ENCODE data around the gene EFTUD2. TPM values are rescaled to one million over a fixed set of nuclear protein-coding genes. Genes with fewer than 3 reads are reported as not detected.

The EFTUD2 gene
- total RNA-seq, 1 experiment from 2014 or later, result 162 TPM

DNA sequence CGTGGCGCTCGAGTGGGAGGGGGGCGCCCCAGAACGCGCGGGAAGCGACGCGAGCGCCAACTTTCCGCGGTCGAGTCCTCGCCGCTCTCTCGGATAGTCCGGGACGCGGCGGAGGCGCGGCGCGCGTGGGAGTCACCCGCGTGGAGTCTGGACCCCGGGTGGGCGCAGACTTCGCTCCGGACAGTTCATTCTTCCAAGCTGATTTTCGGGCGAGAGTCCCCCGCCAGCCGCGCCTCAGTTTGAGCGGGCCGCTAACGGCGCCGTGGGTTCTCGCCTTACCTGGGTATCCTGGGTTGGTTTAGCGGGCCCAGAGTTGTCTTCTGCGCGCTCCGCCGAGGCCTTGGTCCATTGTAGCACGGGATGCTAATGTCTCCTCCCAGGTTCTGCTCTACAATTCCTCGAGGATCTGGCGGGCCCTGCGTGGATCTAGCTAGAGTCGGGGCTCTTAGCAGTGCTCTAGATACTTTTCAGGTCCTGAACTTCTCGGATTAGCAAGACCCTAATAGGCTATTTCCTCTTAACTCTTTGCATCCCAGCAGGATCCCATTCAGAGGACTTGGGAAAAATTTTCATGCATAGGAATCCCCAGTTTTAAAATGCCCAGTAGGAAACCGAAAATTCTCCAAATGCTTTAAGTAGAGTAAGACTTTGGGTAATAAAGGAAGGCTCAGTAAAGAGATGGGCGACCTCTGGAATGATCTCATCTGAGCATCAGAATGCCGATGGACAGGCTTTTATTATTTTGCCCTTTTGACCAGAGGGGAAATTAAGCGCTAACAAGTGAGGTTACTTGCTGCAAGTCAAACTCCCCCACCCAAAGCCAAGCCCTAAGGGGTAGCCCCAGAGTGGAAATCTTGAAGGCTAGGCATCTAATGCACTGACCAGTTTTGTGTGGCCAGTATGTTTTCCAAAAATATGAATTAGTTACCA is 68.6 kb downstream of the EFTUD2 start (continued):
- TF ChIP-seq, protein P1, sequence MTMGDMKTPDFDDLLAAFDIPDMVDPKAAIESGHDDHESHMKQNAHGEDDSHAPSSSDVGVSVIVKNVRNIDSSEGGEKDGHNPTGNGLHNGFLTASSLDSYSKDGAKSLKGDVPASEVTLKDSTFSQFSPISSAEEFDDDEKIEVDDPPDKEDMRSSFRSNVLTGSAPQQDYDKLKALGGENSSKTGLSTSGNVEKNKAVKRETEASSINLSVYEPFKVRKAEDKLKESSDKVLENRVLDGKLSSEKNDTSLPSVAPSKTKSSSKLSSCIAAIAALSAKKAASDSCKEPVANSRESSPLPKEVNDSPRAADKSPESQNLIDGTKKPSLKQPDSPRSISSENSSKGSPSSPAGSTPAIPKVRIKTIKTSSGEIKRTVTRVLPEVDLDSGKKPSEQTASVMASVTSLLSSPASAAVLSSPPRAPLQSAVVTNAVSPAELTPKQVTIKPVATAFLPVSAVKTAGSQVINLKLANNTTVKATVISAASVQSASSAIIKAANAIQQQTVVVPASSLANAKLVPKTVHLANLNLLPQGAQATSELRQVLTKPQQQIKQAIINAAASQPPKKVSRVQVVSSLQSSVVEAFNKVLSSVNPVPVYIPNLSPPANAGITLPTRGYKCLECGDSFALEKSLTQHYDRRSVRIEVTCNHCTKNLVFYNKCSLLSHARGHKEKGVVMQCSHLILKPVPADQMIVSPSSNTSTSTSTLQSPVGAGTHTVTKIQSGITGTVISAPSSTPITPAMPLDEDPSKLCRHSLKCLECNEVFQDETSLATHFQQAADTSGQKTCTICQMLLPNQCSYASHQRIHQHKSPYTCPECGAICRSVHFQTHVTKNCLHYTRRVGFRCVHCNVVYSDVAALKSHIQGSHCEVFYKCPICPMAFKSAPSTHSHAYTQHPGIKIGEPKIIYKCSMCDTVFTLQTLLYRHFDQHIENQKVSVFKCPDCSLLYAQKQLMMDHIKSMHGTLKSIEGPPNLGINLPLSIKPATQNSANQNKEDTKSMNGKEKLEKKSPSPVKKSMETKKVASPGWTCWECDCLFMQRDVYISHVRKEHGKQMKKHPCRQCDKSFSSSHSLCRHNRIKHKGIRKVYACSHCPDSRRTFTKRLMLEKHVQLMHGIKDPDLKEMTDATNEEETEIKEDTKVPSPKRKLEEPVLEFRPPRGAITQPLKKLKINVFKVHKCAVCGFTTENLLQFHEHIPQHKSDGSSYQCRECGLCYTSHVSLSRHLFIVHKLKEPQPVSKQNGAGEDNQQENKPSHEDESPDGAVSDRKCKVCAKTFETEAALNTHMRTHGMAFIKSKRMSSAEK (CRISPR knock-in tag; IDR thresholded peaks at IDR 0.05; ENCODE audit: borderline replicate concordance), result no peak
- TF ChIP-seq, protein P2, sequence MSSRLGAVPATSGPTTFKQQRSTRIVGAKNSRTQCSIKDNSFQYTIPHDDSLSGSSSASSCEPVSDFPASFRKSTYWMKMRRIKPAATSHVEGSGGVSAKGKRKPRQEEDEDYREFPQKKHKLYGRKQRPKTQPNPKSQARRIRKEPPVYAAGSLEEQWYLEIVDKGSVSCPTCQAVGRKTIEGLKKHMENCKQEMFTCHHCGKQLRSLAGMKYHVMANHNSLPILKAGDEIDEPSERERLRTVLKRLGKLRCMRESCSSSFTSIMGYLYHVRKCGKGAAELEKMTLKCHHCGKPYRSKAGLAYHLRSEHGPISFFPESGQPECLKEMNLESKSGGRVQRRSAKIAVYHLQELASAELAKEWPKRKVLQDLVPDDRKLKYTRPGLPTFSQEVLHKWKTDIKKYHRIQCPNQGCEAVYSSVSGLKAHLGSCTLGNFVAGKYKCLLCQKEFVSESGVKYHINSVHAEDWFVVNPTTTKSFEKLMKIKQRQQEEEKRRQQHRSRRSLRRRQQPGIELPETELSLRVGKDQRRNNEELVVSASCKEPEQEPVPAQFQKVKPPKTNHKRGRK (CRISPR knock-in tag; IDR thresholded peaks at IDR 0.05; ENCODE audit: borderline replicate concordance), result no peak
- no peak for TF ChIP-seq HMGA2 (CRISPR knock-in tag; IDR thresholded peaks at IDR 0.05)
- TF ChIP-seq, protein P3, sequence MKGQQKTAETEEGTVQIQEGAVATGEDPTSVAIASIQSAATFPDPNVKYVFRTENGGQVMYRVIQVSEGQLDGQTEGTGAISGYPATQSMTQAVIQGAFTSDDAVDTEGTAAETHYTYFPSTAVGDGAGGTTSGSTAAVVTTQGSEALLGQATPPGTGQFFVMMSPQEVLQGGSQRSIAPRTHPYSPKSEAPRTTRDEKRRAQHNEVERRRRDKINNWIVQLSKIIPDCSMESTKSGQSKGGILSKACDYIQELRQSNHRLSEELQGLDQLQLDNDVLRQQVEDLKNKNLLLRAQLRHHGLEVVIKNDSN (CRISPR knock-in tag; IDR thresholded peaks at IDR 0.05), result peak; percentile 38; the same call in 1 of the 2 replicates
- no peak for TF ChIP-seq FOXJ3 (CRISPR knock-in tag; IDR thresholded peaks at IDR 0.05; ENCODE audit: borderline replicate concordance)
- TF ChIP-seq, protein P4, sequence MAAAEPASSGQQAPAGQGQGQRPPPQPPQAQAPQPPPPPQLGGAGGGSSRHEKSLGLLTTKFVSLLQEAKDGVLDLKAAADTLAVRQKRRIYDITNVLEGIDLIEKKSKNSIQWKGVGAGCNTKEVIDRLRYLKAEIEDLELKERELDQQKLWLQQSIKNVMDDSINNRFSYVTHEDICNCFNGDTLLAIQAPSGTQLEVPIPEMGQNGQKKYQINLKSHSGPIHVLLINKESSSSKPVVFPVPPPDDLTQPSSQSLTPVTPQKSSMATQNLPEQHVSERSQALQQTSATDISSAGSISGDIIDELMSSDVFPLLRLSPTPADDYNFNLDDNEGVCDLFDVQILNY (CRISPR knock-in tag; IDR thresholded peaks at IDR 0.05), result peak; percentile 13; the same call in 1 of the 2 replicates
- TF ChIP-seq PRRX2 (CRISPR knock-in tag; IDR thresholded peaks at IDR 0.05), result no peak
- no peak for TF ChIP-seq NR1H2 (CRISPR knock-in tag; IDR thresholded peaks at IDR 0.05)
- TF ChIP-seq TEAD1 (CRISPR knock-in tag; IDR thresholded peaks at IDR 0.05), result no peak
- TF ChIP-seq MYBL2 (CRISPR knock-in tag; IDR thresholded peaks at IDR 0.05), result 0 out of 2 replicates have a peak, but pooled peaks have one; percentile 15
- TF ChIP-seq, protein P5, sequence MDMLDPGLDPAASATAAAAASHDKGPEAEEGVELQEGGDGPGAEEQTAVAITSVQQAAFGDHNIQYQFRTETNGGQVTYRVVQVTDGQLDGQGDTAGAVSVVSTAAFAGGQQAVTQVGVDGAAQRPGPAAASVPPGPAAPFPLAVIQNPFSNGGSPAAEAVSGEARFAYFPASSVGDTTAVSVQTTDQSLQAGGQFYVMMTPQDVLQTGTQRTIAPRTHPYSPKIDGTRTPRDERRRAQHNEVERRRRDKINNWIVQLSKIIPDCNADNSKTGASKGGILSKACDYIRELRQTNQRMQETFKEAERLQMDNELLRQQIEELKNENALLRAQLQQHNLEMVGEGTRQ (CRISPR knock-in tag; IDR thresholded peaks at IDR 0.05), result peak; percentile 57; the same call in 1 of the 2 replicates
- TF ChIP-seq, protein P6, sequence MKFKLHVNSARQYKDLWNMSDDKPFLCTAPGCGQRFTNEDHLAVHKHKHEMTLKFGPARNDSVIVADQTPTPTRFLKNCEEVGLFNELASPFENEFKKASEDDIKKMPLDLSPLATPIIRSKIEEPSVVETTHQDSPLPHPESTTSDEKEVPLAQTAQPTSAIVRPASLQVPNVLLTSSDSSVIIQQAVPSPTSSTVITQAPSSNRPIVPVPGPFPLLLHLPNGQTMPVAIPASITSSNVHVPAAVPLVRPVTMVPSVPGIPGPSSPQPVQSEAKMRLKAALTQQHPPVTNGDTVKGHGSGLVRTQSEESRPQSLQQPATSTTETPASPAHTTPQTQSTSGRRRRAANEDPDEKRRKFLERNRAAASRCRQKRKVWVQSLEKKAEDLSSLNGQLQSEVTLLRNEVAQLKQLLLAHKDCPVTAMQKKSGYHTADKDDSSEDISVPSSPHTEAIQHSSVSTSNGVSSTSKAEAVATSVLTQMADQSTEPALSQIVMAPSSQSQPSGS (CRISPR knock-in tag; IDR thresholded peaks at IDR 0.05; ENCODE audit: borderline replicate concordance, low read depth), result no peak
- no peak for TF ChIP-seq ZNF263 (CRISPR knock-in tag; IDR thresholded peaks at IDR 0.05; ENCODE audit: low read depth)
- TF ChIP-seq ZNF423 (CRISPR knock-in tag; IDR thresholded peaks at IDR 0.05), result no peak
- TF ChIP-seq, protein P7, sequence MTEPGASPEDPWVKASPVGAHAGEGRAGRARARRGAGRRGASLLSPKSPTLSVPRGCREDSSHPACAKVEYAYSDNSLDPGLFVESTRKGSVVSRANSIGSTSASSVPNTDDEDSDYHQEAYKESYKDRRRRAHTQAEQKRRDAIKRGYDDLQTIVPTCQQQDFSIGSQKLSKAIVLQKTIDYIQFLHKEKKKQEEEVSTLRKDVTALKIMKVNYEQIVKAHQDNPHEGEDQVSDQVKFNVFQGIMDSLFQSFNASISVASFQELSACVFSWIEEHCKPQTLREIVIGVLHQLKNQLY (CRISPR knock-in tag; IDR thresholded peaks at IDR 0.05), result no peak
- TF ChIP-seq NFYB (CRISPR knock-in tag; conservative IDR thresholded peaks at IDR 0.05; ENCODE audit: low read depth), result no peak
- TF ChIP-seq, protein P8, sequence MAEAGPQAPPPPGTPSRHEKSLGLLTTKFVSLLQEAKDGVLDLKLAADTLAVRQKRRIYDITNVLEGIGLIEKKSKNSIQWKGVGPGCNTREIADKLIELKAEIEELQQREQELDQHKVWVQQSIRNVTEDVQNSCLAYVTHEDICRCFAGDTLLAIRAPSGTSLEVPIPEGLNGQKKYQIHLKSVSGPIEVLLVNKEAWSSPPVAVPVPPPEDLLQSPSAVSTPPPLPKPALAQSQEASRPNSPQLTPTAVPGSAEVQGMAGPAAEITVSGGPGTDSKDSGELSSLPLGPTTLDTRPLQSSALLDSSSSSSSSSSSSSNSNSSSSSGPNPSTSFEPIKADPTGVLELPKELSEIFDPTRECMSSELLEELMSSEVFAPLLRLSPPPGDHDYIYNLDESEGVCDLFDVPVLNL (CRISPR knock-in tag; IDR thresholded peaks at IDR 0.05; ENCODE audit: borderline replicate concordance, low read depth), result no peak
- peak; percentile 50; the same call in 1 of the 2 replicates for TF ChIP-seq ZNF138 (CRISPR knock-in tag; conservative IDR thresholded peaks at IDR 0.05)
- no peak for TF ChIP-seq NR3C1 (CRISPR knock-in tag; conservative IDR thresholded peaks at IDR 0.05; ENCODE audit: low read depth)
- TF ChIP-seq NR2C2 (CRISPR knock-in tag; IDR thresholded peaks at IDR 0.05), result no peak
- TF ChIP-seq, protein P9, sequence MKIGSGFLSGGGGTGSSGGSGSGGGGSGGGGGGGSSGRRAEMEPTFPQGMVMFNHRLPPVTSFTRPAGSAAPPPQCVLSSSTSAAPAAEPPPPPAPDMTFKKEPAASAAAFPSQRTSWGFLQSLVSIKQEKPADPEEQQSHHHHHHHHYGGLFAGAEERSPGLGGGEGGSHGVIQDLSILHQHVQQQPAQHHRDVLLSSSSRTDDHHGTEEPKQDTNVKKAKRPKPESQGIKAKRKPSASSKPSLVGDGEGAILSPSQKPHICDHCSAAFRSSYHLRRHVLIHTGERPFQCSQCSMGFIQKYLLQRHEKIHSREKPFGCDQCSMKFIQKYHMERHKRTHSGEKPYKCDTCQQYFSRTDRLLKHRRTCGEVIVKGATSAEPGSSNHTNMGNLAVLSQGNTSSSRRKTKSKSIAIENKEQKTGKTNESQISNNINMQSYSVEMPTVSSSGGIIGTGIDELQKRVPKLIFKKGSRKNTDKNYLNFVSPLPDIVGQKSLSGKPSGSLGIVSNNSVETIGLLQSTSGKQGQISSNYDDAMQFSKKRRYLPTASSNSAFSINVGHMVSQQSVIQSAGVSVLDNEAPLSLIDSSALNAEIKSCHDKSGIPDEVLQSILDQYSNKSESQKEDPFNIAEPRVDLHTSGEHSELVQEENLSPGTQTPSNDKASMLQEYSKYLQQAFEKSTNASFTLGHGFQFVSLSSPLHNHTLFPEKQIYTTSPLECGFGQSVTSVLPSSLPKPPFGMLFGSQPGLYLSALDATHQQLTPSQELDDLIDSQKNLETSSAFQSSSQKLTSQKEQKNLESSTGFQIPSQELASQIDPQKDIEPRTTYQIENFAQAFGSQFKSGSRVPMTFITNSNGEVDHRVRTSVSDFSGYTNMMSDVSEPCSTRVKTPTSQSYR (CRISPR knock-in tag; IDR thresholded peaks at IDR 0.05), result no peak
- TF ChIP-seq ZNF232 (CRISPR knock-in tag; IDR thresholded peaks at IDR 0.05), result no peak

All from WTC11 (cell line).